GM21423 (cell line): Measurements from ENCODE around the gene GLYATL1B.
"Not testable (repeated sequence)": the region's sequence is repeated elsewhere in the genome, so short reads cannot be mapped to it uniquely, and the experiment has no call there.

Source experiments
- ATAC-seq: cut with Tn5 transposase; IDR thresholded peaks from one replicate; pipeline ENCODE4 v1.9.1; 2021; ENCODE audit warnings: mild to moderate bottlenecking, moderate library complexity; ENCODE audit not compliant: unreplicated experiment

Gene GLYATL1B

DNA sequence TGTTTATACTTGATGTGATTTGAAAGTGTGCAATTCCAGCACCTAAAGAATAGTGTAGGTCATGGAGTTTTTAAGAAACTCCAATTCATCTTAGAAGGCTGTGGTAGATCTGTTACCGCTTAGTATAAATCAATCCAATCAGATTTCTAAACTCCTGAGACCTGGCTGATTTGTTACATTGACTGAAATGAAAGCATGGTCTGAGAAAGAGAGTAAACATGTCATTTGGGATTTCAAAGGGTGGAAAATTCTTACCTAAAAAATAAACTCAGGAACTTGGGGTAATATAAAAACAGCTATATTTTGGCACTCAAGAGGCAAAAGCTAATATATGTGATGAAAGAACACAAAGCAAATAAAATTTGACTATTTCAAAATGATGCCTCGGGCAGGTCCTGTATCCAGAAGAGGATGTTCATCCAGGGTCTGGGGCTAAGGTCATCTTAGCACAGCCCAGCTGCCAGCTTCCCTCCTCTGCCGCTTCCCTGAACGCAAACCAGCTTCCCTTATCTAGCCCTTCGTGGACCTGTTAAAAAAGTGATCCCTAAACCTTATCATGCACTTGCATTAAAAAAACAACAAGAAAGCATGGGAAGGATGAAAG, 10.0 kb downstream of the GLYATL1B start:
- ATAC-seq: not testable (repeated sequence)

DNA sequence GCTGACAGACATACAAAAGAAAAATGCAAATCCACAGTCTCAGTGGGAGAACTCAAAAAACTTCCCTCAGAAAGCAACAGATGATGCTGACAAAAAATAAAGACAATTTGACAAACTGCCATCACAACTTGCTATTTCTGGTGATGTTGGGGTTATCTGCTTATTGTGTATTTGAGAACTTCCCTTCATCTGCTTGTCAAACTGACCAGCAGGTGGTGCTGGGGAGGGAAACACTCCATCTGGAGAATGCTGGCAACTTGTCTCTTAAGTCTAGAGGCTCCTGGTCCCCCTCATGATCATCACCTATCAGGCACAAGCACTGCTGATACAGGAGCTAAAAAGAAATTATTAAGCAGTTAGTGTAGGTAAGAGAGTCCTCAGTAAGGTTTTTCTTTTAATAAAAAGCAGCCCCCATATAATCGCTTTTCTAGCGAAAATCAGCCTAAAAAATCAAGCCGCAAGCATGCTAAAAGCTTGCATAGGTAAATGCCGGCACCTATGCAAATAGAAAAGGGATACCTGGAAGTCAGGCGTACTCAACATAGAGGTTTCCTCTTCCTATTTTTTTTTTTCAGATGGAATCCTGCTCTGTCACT, 11.1 kb downstream of the GLYATL1B start:
- no peak for ATAC-seq

DNA sequence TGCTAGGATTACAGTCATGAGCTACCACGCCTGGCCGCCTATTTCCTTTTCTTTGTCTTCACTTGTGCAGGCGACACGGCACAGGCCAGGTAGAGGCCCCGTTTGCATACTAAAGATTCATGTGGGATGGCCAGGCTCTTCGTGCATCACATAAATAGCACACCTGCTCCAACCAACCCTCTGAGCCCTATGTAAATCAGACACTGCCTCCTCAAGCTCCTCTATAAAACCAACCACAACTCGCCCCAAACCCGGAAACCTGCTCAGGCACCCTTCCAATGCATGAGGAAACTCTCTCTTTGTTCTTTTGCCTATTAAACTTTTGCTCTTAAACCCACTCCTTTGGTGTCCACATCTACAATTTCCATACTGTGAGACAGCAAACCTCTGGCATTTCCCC, 11.8 kb downstream of the GLYATL1B start:
- ATAC-seq: not testable (repeated sequence)

GRCh38 chr11:59102259-59102765, 16.2 kb downstream of the GLYATL1B start:
- peak; percentile 69 for ATAC-seq

- peak; percentile 64 for ATAC-seq
These were observed 20.5 kb downstream of the GLYATL1B start, which contains the start of gene FAM111B for GRCh38 chr11:59106363-59107336. TSS of gene FAM111B (plus strand) at chr11:59107237. CDS start at chr11:59109626, 2,389 bp downstream.

- ATAC-seq: peak; percentile 33
These were observed 21.6 kb downstream of the GLYATL1B start for GRCh38 chr11:59107721-59108120.

GRCh38 chr11:59112494-59112893, 26.4 kb downstream of the GLYATL1B start:
- ATAC-seq: no peak

DNA sequence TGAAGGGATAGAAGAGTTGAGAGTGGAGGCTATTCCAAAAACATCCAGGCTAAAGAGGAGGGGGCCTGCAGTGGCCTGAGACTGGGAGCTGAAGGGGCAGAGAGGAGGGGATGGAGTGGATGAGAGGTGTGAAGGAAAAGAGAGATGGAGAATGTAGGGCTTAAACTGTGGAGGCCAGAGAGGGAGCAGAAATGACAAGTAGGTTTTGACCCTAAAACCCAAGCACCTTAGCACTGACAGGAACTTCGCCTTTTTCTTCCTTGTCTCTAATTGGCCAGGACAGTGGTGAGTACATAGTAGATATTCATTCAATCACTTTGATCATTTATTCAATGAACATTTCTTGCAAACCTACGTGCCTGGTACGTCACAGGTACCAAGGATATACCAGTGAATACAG, 28.2 kb downstream of the GLYATL1B start:
- no peak for ATAC-seq

- ATAC-seq: no peak
These were observed 29.4 kb downstream of the GLYATL1B start for GRCh38 chr11:59115553-59115952.

- ATAC-seq: no peak
These were observed 31.7 kb downstream of the GLYATL1B start for GRCh38 chr11:59117774-59118173.

- no peak for ATAC-seq
These were observed 33.7 kb downstream of the GLYATL1B start for GRCh38 chr11:59119826-59120225.

DNA sequence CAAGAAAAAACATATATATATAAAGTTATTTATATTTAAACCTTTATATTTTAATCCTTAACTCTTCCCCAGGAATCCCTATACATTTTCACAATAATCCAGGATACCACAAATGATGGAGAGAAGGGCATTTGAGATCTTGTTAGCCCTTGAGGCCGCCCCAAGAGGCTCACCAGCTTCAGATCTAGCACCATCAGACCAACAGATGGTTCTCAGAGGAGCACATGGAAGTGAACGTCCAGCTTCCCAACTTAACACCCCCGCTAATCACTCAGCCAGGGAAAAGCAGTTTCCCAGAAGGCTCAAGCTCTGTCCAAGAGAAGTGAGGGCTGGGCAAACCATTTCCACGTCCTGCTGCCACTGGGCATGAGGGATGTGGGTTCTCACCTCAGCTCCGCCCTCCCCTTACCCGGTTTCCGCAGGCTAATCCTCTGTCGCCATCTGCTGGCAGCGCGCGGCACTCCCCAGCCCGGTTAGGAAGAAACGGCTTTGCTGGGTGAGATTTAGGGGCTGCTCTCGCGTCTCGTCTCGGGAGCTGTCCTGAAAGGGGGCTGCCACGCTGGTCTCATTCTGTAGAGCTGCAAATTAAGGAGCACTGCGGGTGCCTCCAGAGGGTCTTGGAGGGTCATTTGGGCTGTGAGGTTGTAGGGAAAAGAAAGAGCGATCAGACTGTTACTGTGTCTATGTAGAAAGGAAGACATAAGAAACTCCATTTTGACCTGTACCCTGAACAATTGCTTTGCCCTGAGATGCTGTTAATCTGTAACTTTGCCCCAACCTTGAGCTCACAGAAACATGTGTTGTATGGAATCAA, 49.7 kb downstream of the GLYATL1B start:
- ATAC-seq: peak; percentile 93

- not testable (repeated sequence) for ATAC-seq
These were observed 50.4 kb downstream of the GLYATL1B start for GRCh38 chr11:59136551-59136950.

- ATAC-seq: no peak
These were observed 51.1 kb downstream of the GLYATL1B start for GRCh38 chr11:59137190-59137589.

DNA sequence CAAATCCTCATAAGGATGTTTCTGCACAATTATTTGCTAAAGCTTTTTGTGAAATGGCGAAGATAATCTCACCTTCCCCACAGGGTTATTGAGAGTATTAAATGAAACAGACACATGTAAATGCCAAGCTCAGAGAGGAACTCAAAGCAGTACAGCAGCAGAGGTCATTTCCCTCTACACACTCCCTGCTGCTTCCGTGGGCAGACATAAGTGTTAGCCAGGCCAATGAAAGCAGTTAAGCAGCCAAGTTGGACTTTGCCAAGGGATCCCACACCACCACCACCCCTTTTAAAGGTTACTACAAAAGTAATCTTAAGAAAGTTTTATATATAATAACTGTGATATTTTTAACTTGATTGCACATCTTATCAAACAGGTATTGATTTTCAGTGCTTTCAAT, 52.5 kb downstream of the GLYATL1B start:
- ATAC-seq: no peak

DNA sequence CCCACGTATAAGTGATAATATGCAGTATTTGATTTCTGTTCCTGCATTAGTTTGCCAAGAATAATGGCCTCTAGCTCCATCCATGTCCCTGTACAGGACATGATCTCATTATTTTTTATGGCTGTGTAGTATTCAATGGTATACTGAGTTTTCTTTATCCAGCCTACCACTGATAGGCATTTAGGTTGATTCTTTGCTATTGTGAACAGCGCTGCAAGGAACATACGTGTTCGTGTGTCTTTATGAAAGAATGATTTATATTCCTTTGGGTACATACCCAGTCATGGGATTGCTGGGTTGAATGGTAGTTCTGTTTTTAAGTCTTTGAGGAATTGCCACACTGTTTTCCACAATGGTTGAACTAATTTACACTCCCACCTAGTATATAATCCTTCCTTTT, 55.1 kb downstream of the GLYATL1B start:
- no peak for ATAC-seq

- ATAC-seq: no peak
These were observed 55.8 kb downstream of the GLYATL1B start for GRCh38 chr11:59141673-59142460.

DNA sequence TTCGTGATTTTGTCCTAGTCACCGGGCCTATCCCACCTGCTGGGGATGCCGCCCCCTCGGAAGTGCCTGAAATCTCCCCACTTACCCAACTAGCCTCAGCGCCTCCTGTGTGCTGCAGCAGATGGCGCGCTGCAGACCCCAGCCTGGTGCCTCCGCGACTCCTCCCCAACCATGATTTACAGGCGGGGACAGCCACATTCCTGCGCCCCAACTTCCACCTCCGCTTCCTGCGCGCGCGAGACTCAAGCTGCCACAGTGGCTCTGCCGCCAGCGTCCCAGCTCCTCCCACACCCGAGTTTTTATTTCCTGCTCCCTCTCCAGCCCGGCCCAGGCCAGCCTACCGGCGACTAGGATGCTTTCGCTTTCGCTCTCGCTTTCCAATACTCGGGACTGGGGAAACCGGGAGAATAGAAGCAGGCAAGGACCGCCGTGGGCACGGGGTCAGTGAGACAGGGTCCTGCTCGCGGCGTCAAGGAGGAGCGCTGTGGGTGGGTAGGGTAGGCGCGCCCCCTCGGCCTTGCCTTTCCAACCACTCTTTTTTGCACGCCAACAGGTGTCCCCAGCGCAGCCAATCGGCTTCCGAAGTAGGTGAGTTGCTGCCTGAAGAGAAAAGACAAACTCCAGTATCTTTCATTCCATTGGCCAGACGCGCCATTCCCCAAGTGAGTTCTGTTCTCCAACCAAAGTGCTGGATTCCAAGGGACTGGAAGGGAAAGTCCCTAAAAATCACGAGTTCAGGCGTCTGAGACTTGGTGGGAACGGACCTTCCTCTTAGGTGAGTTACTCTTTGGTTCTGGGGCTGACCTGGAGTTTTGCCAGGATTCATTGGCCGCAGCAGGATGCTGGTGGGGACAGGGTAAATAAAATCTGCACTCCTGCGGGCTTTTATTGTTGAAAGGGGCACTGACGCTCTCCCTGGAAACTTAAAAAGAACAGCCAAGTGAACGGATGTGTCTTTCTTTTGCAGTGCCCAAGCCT, 56.7 kb downstream of the GLYATL1B start, which contains the start of gene FAM111A:
FAM111A (plus strand) TSS at position 327 of the 978 bp plus-strand sequence. CDS start 6,017 bp downstream, outside the sequence.
- ATAC-seq: peak; percentile 67
